GM10266 (cell line): ENCODE measurements around the gene FOXP4.

Experiments
- DNase-seq: peaks from one replicate; pipeline ENCODE4 v3.0.0; 2012; ENCODE audit errors: extremely low spot score
- TF ChIP-seq, protein P1 (sequence below): IDR thresholded peaks from 2 replicates; pipeline ENCODE4 v1.5.1; 2012; ENCODE audit warnings: mild to moderate bottlenecking, low read depth; ENCODE audit not compliant: control insufficient read depth, insufficient read depth; ENCODE audit errors: missing control alignments

FOXP4 gene

DNA sequence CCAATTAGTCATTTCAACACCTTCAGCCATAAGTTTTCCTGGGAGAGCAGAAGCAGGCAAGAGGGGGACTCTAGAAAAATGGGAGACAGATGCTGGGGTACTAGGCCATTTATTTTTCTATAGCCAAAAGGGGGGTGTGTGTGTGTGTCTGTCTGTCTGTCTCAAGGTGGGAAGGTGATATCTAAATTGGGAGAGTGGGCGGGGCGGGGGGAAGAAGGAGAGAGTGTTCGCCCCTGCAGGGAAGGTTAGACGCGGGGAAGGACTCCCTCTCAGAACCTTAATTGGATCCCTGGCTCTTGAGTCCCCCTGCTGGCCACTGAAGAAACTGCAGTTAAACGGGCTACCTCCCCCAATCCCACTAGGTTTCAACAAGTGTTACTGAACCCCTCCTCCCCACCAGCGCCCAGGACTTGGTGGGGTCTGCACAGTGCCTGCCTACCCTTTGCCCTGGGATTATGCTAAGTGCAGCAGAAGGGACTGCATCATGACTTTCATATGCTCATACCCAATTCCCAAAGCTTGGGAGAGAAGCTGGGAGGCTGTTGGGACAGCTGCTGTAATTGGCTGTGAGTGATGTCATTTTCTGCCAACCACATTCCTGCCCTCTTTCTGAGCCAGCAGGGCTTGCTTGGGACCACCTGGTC, 45.8 kb downstream of the FOXP4 start:
- TF ChIP-seq, protein P1, sequence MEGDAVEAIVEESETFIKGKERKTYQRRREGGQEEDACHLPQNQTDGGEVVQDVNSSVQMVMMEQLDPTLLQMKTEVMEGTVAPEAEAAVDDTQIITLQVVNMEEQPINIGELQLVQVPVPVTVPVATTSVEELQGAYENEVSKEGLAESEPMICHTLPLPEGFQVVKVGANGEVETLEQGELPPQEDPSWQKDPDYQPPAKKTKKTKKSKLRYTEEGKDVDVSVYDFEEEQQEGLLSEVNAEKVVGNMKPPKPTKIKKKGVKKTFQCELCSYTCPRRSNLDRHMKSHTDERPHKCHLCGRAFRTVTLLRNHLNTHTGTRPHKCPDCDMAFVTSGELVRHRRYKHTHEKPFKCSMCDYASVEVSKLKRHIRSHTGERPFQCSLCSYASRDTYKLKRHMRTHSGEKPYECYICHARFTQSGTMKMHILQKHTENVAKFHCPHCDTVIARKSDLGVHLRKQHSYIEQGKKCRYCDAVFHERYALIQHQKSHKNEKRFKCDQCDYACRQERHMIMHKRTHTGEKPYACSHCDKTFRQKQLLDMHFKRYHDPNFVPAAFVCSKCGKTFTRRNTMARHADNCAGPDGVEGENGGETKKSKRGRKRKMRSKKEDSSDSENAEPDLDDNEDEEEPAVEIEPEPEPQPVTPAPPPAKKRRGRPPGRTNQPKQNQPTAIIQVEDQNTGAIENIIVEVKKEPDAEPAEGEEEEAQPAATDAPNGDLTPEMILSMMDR: peak; percentile 92
- peak; percentile 90 for DNase-seq

DNA sequence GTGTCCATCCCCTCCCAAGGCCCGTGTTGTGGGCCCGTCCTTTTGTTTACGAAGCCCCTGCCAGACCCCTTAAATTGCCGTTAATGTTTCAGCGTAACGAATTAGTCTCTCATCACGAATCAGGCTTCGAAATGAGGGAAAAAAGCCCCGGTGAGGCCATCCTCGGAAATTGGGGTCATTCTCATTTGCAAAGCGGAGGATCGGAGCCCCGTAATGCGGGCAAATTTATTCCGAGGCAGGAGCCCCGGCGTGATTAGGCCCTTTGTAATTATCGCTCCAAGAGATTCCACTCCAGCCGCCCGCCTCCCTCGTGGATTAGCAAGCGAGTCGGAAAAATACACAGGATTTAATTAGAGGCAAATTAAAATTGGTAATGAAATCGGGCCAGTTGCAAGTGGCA, 47.2 kb downstream of the FOXP4 start:
- TF ChIP-seq, protein P1: no peak
- DNase-seq: no peak

DNA sequence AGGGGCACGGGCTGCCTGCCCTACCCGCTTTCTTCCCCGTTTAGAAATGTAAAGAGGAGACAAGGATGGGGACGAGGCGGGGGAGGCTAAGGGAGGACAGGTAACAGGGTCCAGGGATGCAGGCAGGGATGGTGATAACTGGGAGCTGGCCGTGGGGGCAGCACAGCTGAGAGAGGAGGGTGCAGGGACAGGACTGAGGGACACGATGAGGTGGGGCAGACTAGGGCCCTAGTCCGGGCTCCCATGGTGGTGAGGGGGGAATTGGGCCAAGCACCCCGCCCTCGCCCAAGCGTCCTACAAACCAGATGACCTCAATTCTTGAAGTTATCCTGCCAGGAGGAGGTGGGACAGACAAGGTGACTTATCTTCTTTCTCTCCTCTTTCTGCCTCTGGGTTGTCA, 47.7 kb downstream of the FOXP4 start:
- TF ChIP-seq, protein P1: no peak
- DNase-seq: no peak

DNA sequence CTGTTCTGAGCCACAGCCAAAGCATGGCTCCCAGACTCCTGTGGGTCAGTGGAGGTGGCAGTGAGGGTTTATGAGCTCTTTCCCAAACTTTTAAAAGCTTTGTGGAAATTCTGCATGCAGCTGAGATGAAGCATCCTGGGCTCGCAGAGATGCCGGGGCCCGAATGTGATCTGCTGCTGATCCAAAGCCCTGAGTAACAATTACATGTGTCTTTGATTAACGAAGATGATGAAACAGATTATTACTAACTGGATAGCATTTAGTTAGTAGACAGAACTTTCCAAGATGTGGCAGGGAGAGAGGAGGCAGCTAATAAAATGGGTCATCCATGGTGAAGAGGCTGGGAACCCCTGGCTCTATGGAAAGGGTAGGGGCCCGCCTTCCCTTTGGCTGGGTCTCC, 48.1 kb downstream of the FOXP4 start:
- TF ChIP-seq, protein P1: no peak
- no peak for DNase-seq

DNA sequence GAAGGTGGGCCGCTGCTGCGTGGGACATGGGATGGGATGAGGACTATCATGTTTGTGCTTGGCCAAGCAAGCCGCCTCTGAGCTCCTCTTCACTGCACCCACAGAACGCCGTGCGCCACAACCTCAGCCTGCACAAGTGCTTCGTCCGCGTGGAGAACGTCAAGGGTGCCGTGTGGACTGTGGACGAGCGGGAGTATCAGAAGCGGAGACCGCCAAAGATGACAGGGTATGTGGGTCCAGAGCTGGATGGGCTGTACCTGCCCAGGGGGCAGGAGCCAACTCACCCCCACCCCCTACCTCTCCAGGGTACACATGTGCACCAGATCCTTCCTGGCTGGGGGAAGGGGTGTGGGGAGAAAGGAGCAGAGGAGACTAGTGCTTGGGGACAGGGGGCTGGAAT, 48.6 kb downstream of the FOXP4 start:
- TF ChIP-seq, protein P1: no peak
- no peak for DNase-seq

DNA sequence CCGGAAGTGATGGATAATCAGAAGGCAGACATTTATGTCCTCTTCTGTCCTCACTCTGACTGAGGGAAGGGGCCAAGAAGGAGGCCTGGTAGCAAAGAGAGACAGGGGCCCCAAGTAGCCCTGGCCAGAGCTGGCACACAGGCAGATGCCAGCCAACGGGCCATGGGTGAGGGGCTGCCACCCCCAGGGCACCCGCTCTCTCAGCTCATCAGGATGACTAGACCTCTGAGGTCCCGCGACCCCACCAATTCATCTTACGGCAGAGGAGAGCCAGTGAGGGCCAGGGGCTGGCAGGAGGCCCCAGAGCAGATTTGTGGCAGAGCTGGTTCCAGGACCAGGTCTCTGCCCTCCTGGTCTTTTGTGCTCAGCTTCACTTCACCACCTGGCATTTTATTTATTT, 49.0 kb downstream of the FOXP4 start:
- DNase-seq: no peak
- TF ChIP-seq, protein P1: no peak

DNA sequence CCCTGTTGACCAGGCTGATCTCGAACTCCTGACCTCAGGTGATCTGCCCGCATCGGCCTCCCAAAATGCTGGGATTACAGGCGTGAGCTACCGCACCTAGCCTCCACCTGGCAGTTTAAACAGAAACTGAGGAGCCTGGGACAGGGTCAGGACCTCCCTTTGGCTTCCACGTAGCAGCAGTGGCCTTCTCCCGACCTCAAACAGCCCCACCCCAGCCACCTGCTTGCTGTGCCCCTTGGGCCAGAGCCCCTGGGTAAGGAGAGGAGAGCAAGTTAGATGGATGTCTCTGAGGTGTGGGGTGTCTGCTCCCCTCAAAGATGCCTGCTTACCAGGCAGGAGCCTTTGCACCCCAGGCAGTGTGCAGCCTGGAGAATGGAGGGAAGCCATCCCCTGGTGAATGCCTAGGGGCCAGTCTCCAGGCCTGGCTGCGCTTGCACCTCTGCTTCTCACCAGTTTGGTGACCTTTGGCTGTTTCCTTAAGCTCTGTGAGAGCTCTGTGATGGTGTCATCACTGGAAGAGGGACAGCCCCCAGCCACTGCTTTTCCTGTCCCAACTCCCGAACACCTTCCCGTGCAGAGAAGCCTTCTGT, 50.0 kb downstream of the FOXP4 start:
- no peak for DNase-seq
- TF ChIP-seq, protein P1: no peak
